GM12878 (cell line): Measurements from ENCODE around the gene LAMC3.

ENCODE experiments used
- ETV6 ChIP-seq, 2 experiments: fragments of 450-650 bp in 1 of 2; IDR thresholded peaks in 1 of 2; conservative IDR thresholded peaks in 1 of 2; 2 replicates each; pipeline ENCODE4 v1.6.1; 2014; ENCODE audit warnings: antibody characterized with exemption in 1 of 2, borderline replicate concordance in 1 of 2, low read depth in 1 of 2, mild to moderate bottlenecking in 1 of 2, moderate library complexity in 1 of 2
- EZH2 ChIP-seq: IDR thresholded peaks from 2 replicates; pipeline ENCODE4 v1.6.1; 2012; ENCODE audit warnings: low read depth, mild to moderate bottlenecking, control low read depth, inconsistent platforms, low read length, borderline replicate concordance; ENCODE audit not compliant: control insufficient read depth
- FOS ChIP-seq: IDR thresholded peaks from 3 replicates; pipeline ENCODE4 v1.6.1; 2011; ENCODE audit warnings: borderline replicate concordance; ENCODE audit not compliant: insufficient read length; ENCODE audit errors: extremely low read depth
- MEF2A ChIP-seq: IDR thresholded peaks from 2 replicates; pipeline ENCODE4 v1.6.1; 2011; ENCODE audit warnings: low read depth, mild to moderate bottlenecking, low read length, moderate library complexity; ENCODE audit not compliant: insufficient read depth
- MYC ChIP-seq: IDR thresholded peaks from 2 replicates; pipeline ENCODE4 v1.6.1; 2011; ENCODE audit warnings: mild to moderate bottlenecking, low read length, moderate library complexity, inconsistent platforms; ENCODE audit not compliant: insufficient read depth, insufficient replicate concordance, insufficient read length, severe bottlenecking
- POLR2A ChIP-seq: IDR thresholded peaks from 2 replicates; pipeline ENCODE4 v1.6.1; 2011; ENCODE audit warnings: low read depth, mild to moderate bottlenecking, low read length
- POLR2AphosphoS2 ChIP-seq: IDR thresholded peaks from 2 replicates; pipeline ENCODE4 v1.6.1; 2011; ENCODE audit warnings: low read depth, mild to moderate bottlenecking, low read length, improper control_type of control experiment, moderate library complexity
- TAF1 ChIP-seq: IDR thresholded peaks from 2 replicates; pipeline ENCODE4 v1.6.1; 2011; ENCODE audit warnings: mild to moderate bottlenecking, low read depth, low read length, borderline replicate concordance
- YY1 ChIP-seq: IDR thresholded peaks from 2 replicates; pipeline ENCODE4 v1.6.1; 2011; ENCODE audit warnings: low read depth, mild to moderate bottlenecking, low read length
- ZBTB33 ChIP-seq: fragments of 450-650 bp; IDR thresholded peaks from 2 replicates; pipeline ENCODE4 v1.6.1; 2017; ENCODE audit warnings: mild to moderate bottlenecking
- ZNF207 ChIP-seq: fragments of 450-650 bp; IDR thresholded peaks from 2 replicates; pipeline ENCODE4 v1.6.1; 2014; ENCODE audit warnings: antibody characterized with exemption, mild to moderate bottlenecking, borderline replicate concordance
- ZNF274 ChIP-seq: IDR thresholded peaks from one replicate; pipeline ENCODE4 v1.8.0; 2011; ENCODE audit not compliant: insufficient read length, insufficient read depth
- TF ChIP-seq, protein P1 (sequence below), 3 experiments: IDR thresholded peaks in 2 of 3; conservative IDR thresholded peaks in 1 of 3; 2 replicates each; pipeline ENCODE4 v1.5.1; 2011; ENCODE audit warnings: low read depth in 3 of 3, low read length in 3 of 3, mild to moderate bottlenecking in 3 of 3, control low read depth in 2 of 3, moderate library complexity in 2 of 3, inconsistent platforms in 1 of 3, mixed read lengths in 1 of 3; ENCODE audit not compliant: control insufficient read depth in 2 of 3, insufficient read depth in 1 of 3; ENCODE audit errors: extremely low read depth in 1 of 3
- TF ChIP-seq, protein P2 (sequence below): IDR thresholded peaks from 2 replicates; pipeline ENCODE4 v1.6.1; 2011; ENCODE audit warnings: low read depth, low read length, improper control_type of control experiment, borderline replicate concordance

DNA sequence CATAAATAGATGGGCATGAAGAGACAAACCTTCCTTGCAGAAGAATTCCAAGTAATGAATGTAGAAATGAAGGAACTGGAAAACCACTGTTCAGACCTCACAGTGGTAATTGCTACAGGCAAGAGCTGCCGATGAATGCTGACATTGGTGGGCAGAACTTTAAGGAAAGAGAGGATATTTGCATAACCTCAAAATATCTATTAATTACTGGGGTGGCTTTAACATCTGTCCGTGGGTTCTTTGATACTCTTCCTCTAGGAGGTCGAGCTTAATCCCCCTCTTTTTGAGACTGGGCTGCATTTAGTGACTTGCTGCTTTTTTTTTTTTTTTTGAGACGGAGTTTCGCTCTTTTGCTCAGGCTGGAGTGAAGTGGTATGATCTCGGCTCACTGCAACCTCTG, 34.7 kb downstream of the LAMC3 start:
- TF ChIP-seq POLR2AphosphoS2 (no peak), FOS (no peak), ETV6 (conservative IDR thresholded peaks at IDR 0.05 in 1 of 2, IDR thresholded peaks at IDR 0.05 in 1 of 2; ENCODE audit: borderline replicate concordance in 1 of 2, low read depth in 1 of 2) (no peak), POLR2A (no peak), ZNF207 (no peak), ZNF274 (no peak), TAF1 (no peak), MYC (no peak), EZH2 (no peak), ZBTB33 (no peak), YY1 (no peak), MEF2A (no peak)
- TF ChIP-seq, protein P1, sequence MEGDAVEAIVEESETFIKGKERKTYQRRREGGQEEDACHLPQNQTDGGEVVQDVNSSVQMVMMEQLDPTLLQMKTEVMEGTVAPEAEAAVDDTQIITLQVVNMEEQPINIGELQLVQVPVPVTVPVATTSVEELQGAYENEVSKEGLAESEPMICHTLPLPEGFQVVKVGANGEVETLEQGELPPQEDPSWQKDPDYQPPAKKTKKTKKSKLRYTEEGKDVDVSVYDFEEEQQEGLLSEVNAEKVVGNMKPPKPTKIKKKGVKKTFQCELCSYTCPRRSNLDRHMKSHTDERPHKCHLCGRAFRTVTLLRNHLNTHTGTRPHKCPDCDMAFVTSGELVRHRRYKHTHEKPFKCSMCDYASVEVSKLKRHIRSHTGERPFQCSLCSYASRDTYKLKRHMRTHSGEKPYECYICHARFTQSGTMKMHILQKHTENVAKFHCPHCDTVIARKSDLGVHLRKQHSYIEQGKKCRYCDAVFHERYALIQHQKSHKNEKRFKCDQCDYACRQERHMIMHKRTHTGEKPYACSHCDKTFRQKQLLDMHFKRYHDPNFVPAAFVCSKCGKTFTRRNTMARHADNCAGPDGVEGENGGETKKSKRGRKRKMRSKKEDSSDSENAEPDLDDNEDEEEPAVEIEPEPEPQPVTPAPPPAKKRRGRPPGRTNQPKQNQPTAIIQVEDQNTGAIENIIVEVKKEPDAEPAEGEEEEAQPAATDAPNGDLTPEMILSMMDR (IDR thresholded peaks at IDR 0.05 in 2 of 3, conservative IDR thresholded peaks at IDR 0.05 in 1 of 3; ENCODE audit: control insufficient read depth in 2 of 3, extremely low read depth in 1 of 3, insufficient read depth in 1 of 3, low read depth in 3 of 3, low read length in 3 of 3), result no peak
- TF ChIP-seq, protein P2, sequence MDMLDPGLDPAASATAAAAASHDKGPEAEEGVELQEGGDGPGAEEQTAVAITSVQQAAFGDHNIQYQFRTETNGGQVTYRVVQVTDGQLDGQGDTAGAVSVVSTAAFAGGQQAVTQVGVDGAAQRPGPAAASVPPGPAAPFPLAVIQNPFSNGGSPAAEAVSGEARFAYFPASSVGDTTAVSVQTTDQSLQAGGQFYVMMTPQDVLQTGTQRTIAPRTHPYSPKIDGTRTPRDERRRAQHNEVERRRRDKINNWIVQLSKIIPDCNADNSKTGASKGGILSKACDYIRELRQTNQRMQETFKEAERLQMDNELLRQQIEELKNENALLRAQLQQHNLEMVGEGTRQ, result no peak
